ENCODE data around the gene TNRC6C.

The TNRC6C gene

GRCh38 chr17:78000341-78000740 lies 41.8 kb downstream of the TNRC6C start:
- ChIA-PET POLR2A (interaction anchor here (3.1 kb wide), 1 partner anchor 42 kb away, joined by 24 read pairs; the partner anchor contains the start of gene TNRC6C), CTCF (no interaction called here)
- no peak overlapping the region for H3K4me3 ChIP-seq (ENCODE audit: low read depth, low read length)
- no peaks in the 10 kb centered on the region for H3K9me3 ChIP-seq (ENCODE audit: control insufficient read depth, insufficient read depth, low read depth, low read length)
- H3K27ac ChIP-seq (ENCODE audit: extremely low read depth, low read depth, low read length), result no peak overlapping the region
- H3K36me3 ChIP-seq (ENCODE audit: control insufficient read depth in 2 of 2, insufficient read depth in 1 of 2, low read length in 2 of 2), result peaks cover 0 to 9% of the 10 kb centered on the region in 2 experiments; a peak in 1 of 3 replicates
- TF ChIP-seq ZNF837 (tag by site-specific recombination; IDR thresholded peaks at IDR 0.05), result no peak
- TF ChIP-seq ZNF398 (tag by site-specific recombination; IDR thresholded peaks at IDR 0.05), result peak; percentile 33; the same call in 1 of the 2 replicates
- peaks cover 19% of the 10 kb centered on the region for H3K4me1 ChIP-seq (ENCODE audit: control insufficient read depth, insufficient read depth, low read length)

GRCh38 chr17:78001182-78001581 lies 42.7 kb downstream of the TNRC6C start:
- Histone ChIP-seq H3K4me3 (ENCODE audit: low read depth, low read length) (no peak overlapping the region), H3K9me3 (ENCODE audit: control insufficient read depth, insufficient read depth, low read depth, low read length) (no peaks in the 10 kb centered on the region), H3K36me3 (ENCODE audit: control insufficient read depth in 2 of 2, insufficient read depth in 1 of 2, low read length in 2 of 2) (peaks cover 3 to 13% of the 10 kb centered on the region in 2 experiments), H3K27ac (ENCODE audit: extremely low read depth, low read depth, low read length) (no peak overlapping the region), H3K4me1 (ENCODE audit: control insufficient read depth, insufficient read depth, low read length) (peaks cover 19% of the 10 kb centered on the region)
- CTCF ChIA-PET, result interaction anchor here (5.3 kb wide), 1 partner anchor 13 kb away, joined by 55 read pairs; no protein-coding TSS in a partner anchor
- POLR2A ChIA-PET, result interaction anchor here (3.1 kb wide), 1 partner anchor 43 kb away, joined by 24 read pairs; the partner anchor contains the start of gene TNRC6C
- TF ChIP-seq ZFP69B (tag by site-specific recombination; IDR thresholded peaks at IDR 0.05) (peak; percentile 69; the same call in 1 of the 2 replicates), KLF10 (tag by site-specific recombination; IDR thresholded peaks at IDR 0.05) (no peak), ZBTB17 (tag by site-specific recombination; IDR thresholded peaks at IDR 0.05) (0 out of 2 replicates have a peak, but pooled peaks have one; percentile 16), ZNF513 (tag by site-specific recombination; IDR thresholded peaks at IDR 0.05) (no peak), ZNF692 (tag by site-specific recombination; IDR thresholded peaks at IDR 0.05) (peak; percentile 74), ELK4 (IDR thresholded peaks at IDR 0.05; ENCODE audit: borderline replicate concordance, low read depth, low read length) (no peak), ZNF510 (tag by site-specific recombination; IDR thresholded peaks at IDR 0.05; ENCODE audit: insufficient replicate concordance) (no peak), REST (tag by site-specific recombination; IDR thresholded peaks at IDR 0.05) (no peak), RBAK (tag by site-specific recombination; IDR thresholded peaks at IDR 0.05) (no peak), KLF1 (tag by site-specific recombination; IDR thresholded peaks at IDR 0.05) (no peak), MZF1 (tag by site-specific recombination; IDR thresholded peaks at IDR 0.05; ENCODE audit: borderline replicate concordance) (peak; percentile 69; the same call in 1 of the 2 replicates), ZNF10 (tag by site-specific recombination; IDR thresholded peaks at IDR 0.05) (0 out of 2 replicates have a peak, but pooled peaks have one; percentile 45), ZNF341 (tag by site-specific recombination; IDR thresholded peaks at IDR 0.05; ENCODE audit: low read depth) (0 out of 2 replicates have a peak, but pooled peaks have one; percentile 25), ZNF26 (tag by site-specific recombination; IDR thresholded peaks at IDR 0.05) (no peak), ZBTB8A (tag by site-specific recombination; IDR thresholded peaks at IDR 0.05) (peak; percentile 38; the same call in 1 of the 2 replicates), ZNF221 (tag by site-specific recombination; IDR thresholded peaks at IDR 0.05; ENCODE audit: borderline replicate concordance) (no peak), OSR2 (tag by site-specific recombination; IDR thresholded peaks at IDR 0.05) (peak; percentile 73)

Measured in HEK293 (cell line).